Tibial nerve (tissue), 4 donors: ENCODE measurements around the gene POLR1B. TPM values are rescaled to one million over a fixed set of nuclear protein-coding genes. Genes with fewer than 3 reads are reported as not detected.
"Not testable (repeated sequence)": the region's sequence is repeated elsewhere in the genome, so short reads cannot be mapped to it uniquely, and the experiment has no call there.

Experiments
- DNase-seq, 2 donors: peaks; one replicate each; pipeline ENCODE4 v3.0.0-alpha.2; 2019; ENCODE audit warnings: low spot score in 2 of 2
- H3K27ac ChIP-seq, 4 donors: fragments of 200-600 bp; sonication (generic) in 3 of 4; one replicate each; pipeline ENCODE4 v1.5.1; 2017 to 2019; ENCODE audit warnings: mild to moderate bottlenecking in 1 of 4
- H3K27me3 ChIP-seq, 2 donors: fragments of 200-600 bp; sonication (generic) in 1 of 2; one replicate each; pipeline versions ENCODE4 v1.5.1 to v1.6.0; 2017 to 2019
- H3K36me3 ChIP-seq, 3 donors: fragments of 200-600 bp; sonication (generic); one replicate each; pipeline ENCODE4 v1.5.1; 2018 to 2019
- H3K4me1 ChIP-seq, 4 donors: fragments of 200-600 bp; sonication (generic) in 3 of 4; one replicate each; pipeline ENCODE4 v1.5.1; 2017 to 2019
- H3K4me3 ChIP-seq, 4 donors: fragments of 200-600 bp; sonication (generic) in 3 of 4; one replicate each; pipeline ENCODE4 v1.5.1; 2017 to 2019; ENCODE audit warnings: mild to moderate bottlenecking in 1 of 4, moderate library complexity in 1 of 4
- H3K9me3 ChIP-seq, 4 donors: fragments of 200-600 bp; sonication (generic) in 3 of 4; one replicate each; pipeline ENCODE4 v1.5.1; 2017 to 2019
- CTCF ChIP-seq, 5 experiments: fragments of 200-600 bp in 3 of 5; fragments of 450-650 bp in 2 of 5; sonication (generic) in 3 of 5; IDR thresholded peaks; one replicate each; pipeline ENCODE4 v1.5.1; 2016 to 2019; ENCODE audit warnings: antibody characterized with exemption in 5 of 5, mild to moderate bottlenecking in 3 of 5, moderate library complexity in 2 of 5
- EP300 ChIP-seq, 2 donors: sonication (generic); formaldehyde crosslinking; IDR thresholded peaks; one replicate each; pipeline ENCODE4 v1.6.1; 2017; ENCODE audit warnings: antibody characterized with exemption in 2 of 2, mild to moderate bottlenecking in 1 of 2
- POLR2A ChIP-seq, 2 donors: fragments of 450-650 bp; IDR thresholded peaks; one replicate each; pipeline ENCODE4 v1.6.1; 2017; ENCODE audit warnings: antibody characterized with exemption in 2 of 2, mild to moderate bottlenecking in 2 of 2, moderate library complexity in 2 of 2
- WGBS, 2 donors: methylation state at CpG; one replicate each; pipeline ENCODE4 v1.1.5; 2018; 5-methylcytosine and 5-hydroxymethylcytosine counted together
- total RNA-seq, 4 donors: library from RNA; depleted of rRNA; stranded (reverse); fragments of >200 nt; gene quantifications; one replicate each; pipeline ENCODE4 v1.1.0, GENCODE V29; 2016

The POLR1B gene
- total RNA-seq, 4 donors from 2014 or later, result 10.3 to 14.9 (median 12.1) TPM

- Histone ChIP-seq H3K4me3 (no peak overlapping the region), H3K36me3 (peaks cover 0 to 62% (median 0%) of the 10 kb centered on the region in 3 donors), H3K4me1 (no peaks in the 10 kb centered on the region), H3K9me3 (no peaks in the 10 kb centered on the region), H3K27ac (no peak overlapping the region), H3K27me3 (no peaks in the 10 kb centered on the region)
- DNase-seq, result no peak
- WGBS, 2 donors, result 95 to 98% methylated on average over 4 of the region's 4 CpGs
- TF ChIP-seq CTCF (IDR thresholded peaks at IDR 0.05) (no peak), POLR2A (IDR thresholded peaks at IDR 0.05) (no peak), EP300 (IDR thresholded peaks at IDR 0.05) (no peak)
Measured at GRCh38 chr2:112530728-112531127, 11.5 kb upstream of the POLR1B start.

- Histone ChIP-seq H3K36me3 (peaks cover 0 to 35% (median 0%) of the 10 kb centered on the region in 3 donors), H3K27me3 (no peaks in the 10 kb centered on the region), H3K9me3 (no peaks in the 10 kb centered on the region), H3K27ac (no peak overlapping the region), H3K4me1 (no peaks in the 10 kb centered on the region), H3K4me3 (no peak overlapping the region)
- WGBS, 2 donors, result 34 to 58% methylated on average over 1 of the region's 1 CpG
- no peak for DNase-seq
- TF ChIP-seq CTCF (IDR thresholded peaks at IDR 0.05) (no peak), POLR2A (IDR thresholded peaks at IDR 0.05) (no peak), EP300 (IDR thresholded peaks at IDR 0.05) (no peak)
Measured at GRCh38 chr2:112534826-112535225, 7.4 kb upstream of the POLR1B start.

GRCh38 chr2:112536665-112537064 lies 5.6 kb upstream of the POLR1B start:
- not testable (repeated sequence) for H3K27me3 ChIP-seq

GRCh38 chr2:112539306-112539705 lies 3.0 kb upstream of the POLR1B start:
- no peak for DNase-seq
- Histone ChIP-seq H3K36me3 (no peaks in the 10 kb centered on the region), H3K9me3 (no peaks in the 10 kb centered on the region), H3K4me1 (peaks cover 0 to 19% (median 11%) of the 10 kb centered on the region in 4 donors), H3K27me3 (no peaks in the 10 kb centered on the region), H3K4me3 (no peak overlapping the region), H3K27ac (no peak overlapping the region)
- TF ChIP-seq CTCF (IDR thresholded peaks at IDR 0.05) (no peak), EP300 (IDR thresholded peaks at IDR 0.05) (no peak), POLR2A (IDR thresholded peaks at IDR 0.05) (no peak)
- 69 to 74% methylated on average over 2 of the region's 2 CpGs for WGBS, 2 donors

More at GRCh38 chr2:112536665-112537064, 5.6 kb upstream of the POLR1B start:
- H3K4me3 ChIP-seq, H3K4me1 ChIP-seq, DNase-seq, H3K27ac ChIP-seq, H3K9me3 ChIP-seq: not testable (repeated sequence)
- H3K36me3 ChIP-seq, result peaks cover 0 to 19% (median 0%) of the 10 kb centered on the region in 3 donors

- Histone ChIP-seq H3K27me3 (no peaks in the 10 kb centered on the region), H3K4me3 (no peak overlapping the region), H3K9me3 (no peaks in the 10 kb centered on the region), H3K36me3 (no peaks in the 10 kb centered on the region), H3K27ac (no peak overlapping the region), H3K4me1 (peaks cover 0 to 19% (median 11%) of the 10 kb centered on the region in 4 donors)
- no peak for TF ChIP-seq POLR2A (IDR thresholded peaks at IDR 0.05)
- TF ChIP-seq CTCF (IDR thresholded peaks at IDR 0.05), result no peak
- TF ChIP-seq EP300 (IDR thresholded peaks at IDR 0.05), result no peak
- DNase-seq, result no peak
- 24 to 46% methylated on average over 2 of the region's 2 CpGs for WGBS, 2 donors
Measured at GRCh38 chr2:112540906-112541305, 1.4 kb upstream of the POLR1B start.
